HEK293 (cell line): ENCODE measurements around the gene BMF.
A peak's percentile ranks its signal among the peaks of the same experiment; 100 is the strongest.

ENCODE experiments used
- CTCF ChIA-PET: fragments of 350-600 bp; formaldehyde crosslinking; extraction: SDS; loops from one replicate; lab custom pipeline; 2021; ENCODE audit warnings: antibody characterized with exemption; lab: Yijun Ruan, JAX
- POLR2A ChIA-PET: fragments of 300-600 bp; formaldehyde crosslinking; extraction: SDS; loops from one replicate; lab custom pipeline; 2020; ENCODE audit warnings: antibody characterized with exemption, inconsistent platforms; lab: Yijun Ruan, JAX
- H3K27ac ChIP-seq: fragments of 200-500 bp; sonication (Bioruptor generic); 2 replicates; pipeline ENCODE4 v1.5.1; 2014; ENCODE audit warnings: low read depth, low read length, control low read depth, inconsistent platforms; ENCODE audit errors: extremely low read depth
- H3K36me3 ChIP-seq, 2 experiments: fragments of 200-500 bp in 1 of 2; sonication (Bioruptor generic) in 1 of 2; 1 replicate in 1 of 2; 2 replicates in 1 of 2; pipeline ENCODE4 v1.5.1; 2014 to 2017; ENCODE audit warnings: inconsistent platforms in 2 of 2, low read length in 2 of 2; ENCODE audit not compliant: control insufficient read depth in 2 of 2, insufficient read depth in 1 of 2
- H3K4me1 ChIP-seq: fragments of 200-500 bp; sonication (Bioruptor generic); 2 replicates; pipeline ENCODE4 v1.5.1; 2014; ENCODE audit warnings: mild to moderate bottlenecking, low read length, inconsistent platforms; ENCODE audit not compliant: control insufficient read depth, insufficient read depth
- H3K4me3 ChIP-seq: 2 replicates; pipeline ENCODE4 v1.5.1; 2011; ENCODE audit warnings: low read depth, mild to moderate bottlenecking, control low read depth, low read length, moderate library complexity
- H3K9me3 ChIP-seq: fragments of 200-500 bp; sonication (Bioruptor generic); 2 replicates; pipeline ENCODE4 v1.5.1; 2014; ENCODE audit warnings: low read depth, low read length, inconsistent platforms; ENCODE audit not compliant: control insufficient read depth, insufficient read depth
- BCL11A ChIP-seq: fragments of 450-650 bp; formaldehyde crosslinking; IDR thresholded peaks from 2 replicates; pipeline ENCODE4 v1.5.1; 2016; ENCODE audit warnings: low read depth, missing biosample characterization, missing genetic modification characterization
- EGR2 ChIP-seq: fragments of 450-650 bp; formaldehyde crosslinking; IDR thresholded peaks from 2 replicates; pipeline ENCODE4 v1.5.1; 2016; ENCODE audit warnings: low read depth, missing biosample characterization, missing genetic modification characterization
- ELK4 ChIP-seq: IDR thresholded peaks from 2 replicates; pipeline ENCODE4 v1.6.1; 2011; ENCODE audit warnings: mild to moderate bottlenecking, low read depth, low read length, borderline replicate concordance
- FEZF1 ChIP-seq: fragments of 450-650 bp; formaldehyde crosslinking; IDR thresholded peaks from 2 replicates; pipeline ENCODE4 v1.5.1; 2016; ENCODE audit warnings: missing biosample characterization, missing genetic modification characterization
- GLIS1 ChIP-seq: fragments of 450-650 bp; formaldehyde crosslinking; IDR thresholded peaks from 2 replicates; pipeline ENCODE4 v1.5.1; 2016; ENCODE audit warnings: missing biosample characterization, missing genetic modification characterization
- IKZF3 ChIP-seq: fragments of 450-650 bp; IDR thresholded peaks from 2 replicates; pipeline ENCODE4 v1.5.0; 2018; ENCODE audit warnings: missing biosample characterization, mild to moderate bottlenecking, missing genetic modification characterization, moderate library complexity
- KLF10 ChIP-seq: fragments of 450-650 bp; IDR thresholded peaks from 2 replicates; pipeline ENCODE4 v1.5.1; 2018; ENCODE audit warnings: missing biosample characterization, mild to moderate bottlenecking, missing genetic modification characterization
- PRDM1 ChIP-seq: fragments of 450-650 bp; formaldehyde crosslinking; IDR thresholded peaks from 2 replicates; pipeline ENCODE4; 2016; ENCODE audit warnings: missing biosample characterization, missing genetic modification characterization
- ZNF10 ChIP-seq: fragments of 450-650 bp; formaldehyde crosslinking; IDR thresholded peaks from 2 replicates; pipeline ENCODE4 v1.5.1; 2017; ENCODE audit warnings: missing biosample characterization, missing genetic modification characterization
- ZNF132 ChIP-seq: fragments of 450-650 bp; formaldehyde crosslinking; IDR thresholded peaks from 2 replicates; pipeline ENCODE4 v1.5.1; 2017; ENCODE audit warnings: missing biosample characterization, missing genetic modification characterization, borderline replicate concordance
- ZNF138 ChIP-seq: fragments of 450-650 bp; formaldehyde crosslinking; IDR thresholded peaks from 2 replicates; pipeline ENCODE4 v1.5.1; 2016; ENCODE audit warnings: missing biosample characterization, missing genetic modification characterization, borderline replicate concordance
- ZNF362 ChIP-seq: fragments of 450-650 bp; formaldehyde crosslinking; IDR thresholded peaks from 2 replicates; pipeline ENCODE4 v1.5.1; 2016; ENCODE audit warnings: missing biosample characterization, missing genetic modification characterization
- ZNF366 ChIP-seq: fragments of 450-650 bp; formaldehyde crosslinking; conservative IDR thresholded peaks from 2 replicates; pipeline ENCODE4 v1.5.1; 2016; ENCODE audit warnings: missing biosample characterization, missing genetic modification characterization
- ZNF404 ChIP-seq: fragments of 450-650 bp; formaldehyde crosslinking; IDR thresholded peaks from 2 replicates; pipeline ENCODE4 v1.5.1; 2017; ENCODE audit warnings: missing biosample characterization, missing genetic modification characterization
- ZNF473 ChIP-seq: fragments of 450-650 bp; formaldehyde crosslinking; IDR thresholded peaks from 2 replicates; pipeline ENCODE4 v1.5.1; 2017; ENCODE audit warnings: missing biosample characterization, missing genetic modification characterization
- ZNF548 ChIP-seq: fragments of 450-650 bp; formaldehyde crosslinking; IDR thresholded peaks from 2 replicates; pipeline ENCODE4 v1.5.1; 2016; ENCODE audit warnings: missing biosample characterization, missing genetic modification characterization
- ZNF549 ChIP-seq: fragments of 450-650 bp; IDR thresholded peaks from 2 replicates; pipeline ENCODE4 v1.5.1; 2018; ENCODE audit warnings: missing biosample characterization, missing genetic modification characterization, mild to moderate bottlenecking, inconsistent platforms, moderate library complexity
- ZNF560 ChIP-seq: fragments of 450-650 bp; formaldehyde crosslinking; IDR thresholded peaks from 2 replicates; pipeline ENCODE4 v1.5.1; 2017; ENCODE audit warnings: missing biosample characterization, missing genetic modification characterization, borderline replicate concordance
- ZNF623 ChIP-seq: fragments of 450-650 bp; formaldehyde crosslinking; IDR thresholded peaks from 2 replicates; pipeline ENCODE4 v1.5.1; 2016; ENCODE audit warnings: missing biosample characterization, missing genetic modification characterization
- ZNF629 ChIP-seq: fragments of 450-650 bp; formaldehyde crosslinking; IDR thresholded peaks from 2 replicates; pipeline ENCODE4 v1.5.1; 2017; ENCODE audit warnings: missing biosample characterization, missing genetic modification characterization
- ZNF692 ChIP-seq: fragments of 450-650 bp; formaldehyde crosslinking; IDR thresholded peaks from 2 replicates; pipeline ENCODE4 v1.5.1; 2016; ENCODE audit warnings: missing biosample characterization, missing genetic modification characterization
- ZXDB ChIP-seq: fragments of 450-650 bp; formaldehyde crosslinking; IDR thresholded peaks from 2 replicates; pipeline ENCODE4 v1.5.1; 2016; ENCODE audit warnings: missing biosample characterization, missing genetic modification characterization
- TF ChIP-seq, protein P1 (sequence below): fragments of 450-650 bp; formaldehyde crosslinking; IDR thresholded peaks from 2 replicates; pipeline ENCODE4 v1.5.1; 2016; ENCODE audit warnings: missing biosample characterization, missing genetic modification characterization
- TF ChIP-seq, protein P2 (sequence below): fragments of 450-650 bp; formaldehyde crosslinking; IDR thresholded peaks from 2 replicates; pipeline ENCODE4 v1.5.1; 2017; ENCODE audit warnings: missing biosample characterization, mild to moderate bottlenecking, missing genetic modification characterization, moderate library complexity

BMF gene

DNA sequence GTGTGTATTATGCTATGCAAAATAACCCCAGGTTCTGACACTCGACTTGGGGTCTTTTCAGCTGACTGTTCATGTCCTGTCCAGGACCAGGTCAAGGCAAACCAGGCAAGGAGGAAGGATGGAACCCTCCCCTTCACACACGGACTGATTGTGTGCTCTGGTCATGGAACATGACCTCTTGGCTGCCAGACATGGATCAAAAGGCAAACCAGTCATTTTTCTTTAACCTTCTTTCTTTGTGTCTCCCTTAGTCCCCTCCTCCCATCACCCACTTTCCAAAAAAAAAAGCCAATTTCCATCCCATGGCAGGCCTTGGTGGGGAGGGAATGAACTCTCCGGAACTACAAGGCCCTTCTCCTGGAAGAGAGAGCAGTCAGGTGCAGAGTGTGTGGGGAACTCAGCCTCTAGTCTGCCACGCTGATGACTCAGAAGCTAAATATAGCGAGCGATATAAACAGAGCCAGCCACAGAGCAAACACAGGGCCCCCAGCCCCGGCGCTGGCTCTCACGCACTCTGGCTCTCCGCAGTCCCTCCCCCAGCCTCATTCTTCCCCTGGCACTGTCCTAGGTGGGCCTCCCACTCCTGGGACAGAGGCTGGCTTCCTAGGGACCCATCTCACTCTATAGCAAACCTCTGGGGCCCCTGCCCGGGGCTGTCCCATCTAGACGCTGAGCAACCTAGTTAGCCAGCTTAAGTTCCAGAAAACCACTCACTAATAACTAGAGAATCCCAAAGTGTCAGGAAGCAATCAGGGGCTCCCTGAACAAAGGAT lies 10.0 kb downstream of the BMF start (continued):
- TF ChIP-seq, protein P1, sequence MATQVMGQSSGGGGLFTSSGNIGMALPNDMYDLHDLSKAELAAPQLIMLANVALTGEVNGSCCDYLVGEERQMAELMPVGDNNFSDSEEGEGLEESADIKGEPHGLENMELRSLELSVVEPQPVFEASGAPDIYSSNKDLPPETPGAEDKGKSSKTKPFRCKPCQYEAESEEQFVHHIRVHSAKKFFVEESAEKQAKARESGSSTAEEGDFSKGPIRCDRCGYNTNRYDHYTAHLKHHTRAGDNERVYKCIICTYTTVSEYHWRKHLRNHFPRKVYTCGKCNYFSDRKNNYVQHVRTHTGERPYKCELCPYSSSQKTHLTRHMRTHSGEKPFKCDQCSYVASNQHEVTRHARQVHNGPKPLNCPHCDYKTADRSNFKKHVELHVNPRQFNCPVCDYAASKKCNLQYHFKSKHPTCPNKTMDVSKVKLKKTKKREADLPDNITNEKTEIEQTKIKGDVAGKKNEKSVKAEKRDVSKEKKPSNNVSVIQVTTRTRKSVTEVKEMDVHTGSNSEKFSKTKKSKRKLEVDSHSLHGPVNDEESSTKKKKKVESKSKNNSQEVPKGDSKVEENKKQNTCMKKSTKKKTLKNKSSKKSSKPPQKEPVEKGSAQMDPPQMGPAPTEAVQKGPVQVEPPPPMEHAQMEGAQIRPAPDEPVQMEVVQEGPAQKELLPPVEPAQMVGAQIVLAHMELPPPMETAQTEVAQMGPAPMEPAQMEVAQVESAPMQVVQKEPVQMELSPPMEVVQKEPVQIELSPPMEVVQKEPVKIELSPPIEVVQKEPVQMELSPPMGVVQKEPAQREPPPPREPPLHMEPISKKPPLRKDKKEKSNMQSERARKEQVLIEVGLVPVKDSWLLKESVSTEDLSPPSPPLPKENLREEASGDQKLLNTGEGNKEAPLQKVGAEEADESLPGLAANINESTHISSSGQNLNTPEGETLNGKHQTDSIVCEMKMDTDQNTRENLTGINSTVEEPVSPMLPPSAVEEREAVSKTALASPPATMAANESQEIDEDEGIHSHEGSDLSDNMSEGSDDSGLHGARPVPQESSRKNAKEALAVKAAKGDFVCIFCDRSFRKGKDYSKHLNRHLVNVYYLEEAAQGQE (tag by site-specific recombination) = peak; percentile 76
- TF ChIP-seq EGR2 = peak; percentile 63; the same call in 1 of the 2 replicates

GRCh38 chr15:40097968-40098476 lies 10.7 kb downstream of the BMF start:
- CTCF ChIA-PET = interaction anchor here (0.5 to 2.3 kb wide), 5 partner anchors 11 to 177 kb away, joined by 3 to 10 read pairs (median 3); no protein-coding TSS in a partner anchor
- Histone ChIP-seq H3K27ac (peak overlapping the region; percentile 98), H3K4me1 (peaks cover 69% of the 10 kb centered on the region), H3K36me3 (peaks cover 0 to 11% of the 10 kb centered on the region in 2 experiments; a peak in 1 of 3 replicates), H3K9me3 (no peaks in the 10 kb centered on the region), H3K4me3 (no peak overlapping the region)
- POLR2A ChIA-PET = interaction anchor here (1.1 to 4.6 kb wide), 6 partner anchors 9 to 51 kb away, joined by 3 to 30 read pairs (median 11); partner anchors contain the start of gene BMF
- TF ChIP-seq GLIS1 (no peak), ZNF10 (tag by site-specific recombination) (no peak), ZNF548 (no peak), IKZF3 (tag by site-specific recombination) (0 out of 2 replicates have a peak, but pooled peaks have one; percentile 5), ZNF560 (no peak), ZXDB (tag by site-specific recombination) (no peak), PRDM1 (tag by site-specific recombination) (no peak), ZNF366 (no peak), ZNF623 (tag by site-specific recombination) (0 out of 2 replicates have a peak, but pooled peaks have one; percentile 8), ZNF362 (0 out of 2 replicates have a peak, but pooled peaks have one; percentile 24), FEZF1 (tag by site-specific recombination) (peak; percentile 93), ZNF692 (tag by site-specific recombination) (peak; percentile 78), ZNF473 (tag by site-specific recombination) (no peak), ZNF404 (tag by site-specific recombination) (no peak), KLF10 (no peak), ZNF549 (no peak), ELK4 (no peak), BCL11A (tag by site-specific recombination) (no peak), ZNF138 (no peak), ZNF629 (tag by site-specific recombination) (no peak), ZNF132 (tag by site-specific recombination) (no peak)
- TF ChIP-seq, protein P2, sequence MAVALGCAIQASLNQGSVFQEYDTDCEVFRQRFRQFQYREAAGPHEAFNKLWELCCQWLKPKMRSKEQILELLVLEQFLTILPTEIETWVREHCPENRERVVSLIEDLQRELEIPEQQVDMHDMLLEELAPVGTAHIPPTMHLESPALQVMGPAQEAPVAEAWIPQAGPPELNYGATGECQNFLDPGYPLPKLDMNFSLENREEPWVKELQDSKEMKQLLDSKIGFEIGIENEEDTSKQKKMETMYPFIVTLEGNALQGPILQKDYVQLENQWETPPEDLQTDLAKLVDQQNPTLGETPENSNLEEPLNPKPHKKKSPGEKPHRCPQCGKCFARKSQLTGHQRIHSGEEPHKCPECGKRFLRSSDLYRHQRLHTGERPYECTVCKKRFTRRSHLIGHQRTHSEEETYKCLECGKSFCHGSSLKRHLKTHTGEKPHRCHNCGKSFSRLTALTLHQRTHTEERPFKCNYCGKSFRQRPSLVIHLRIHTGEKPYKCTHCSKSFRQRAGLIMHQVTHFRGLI = 0 out of 2 replicates have a peak, but pooled peaks have one; percentile 17
